C4-2B (cell line): Measurements from ENCODE around the gene PIK3CD.

Experiments
- CTCF ChIP-seq: fragments of 450-650 bp; conservative IDR thresholded peaks from 2 replicates; pipeline ENCODE4 v1.5.1; 2017; ENCODE audit warnings: mild to moderate bottlenecking
- ZFX ChIP-seq: fragments of 450-650 bp; IDR thresholded peaks from 2 replicates; pipeline ENCODE4 v1.6.1; 2017

GRCh38 chr1:9601942-9602793 is 49.4 kb upstream of the PIK3CD start:
- TF ChIP-seq CTCF (no peak), ZFX (no peak)
